AG09309 (cell line): Measurements from ENCODE around the gene SLIT3.

Source experiments
- DNase-seq: peaks from one replicate; pipeline ENCODE4 v3.0.0-alpha.2; 2010; ENCODE audit warnings: low read depth
- H3K4me3 ChIP-seq: 2 replicates; pipeline ENCODE4 v1.5.1; 2011; ENCODE audit warnings: mild to moderate bottlenecking, low read depth, low read length, moderate library complexity; ENCODE audit not compliant: control insufficient read depth
- TF ChIP-seq, protein P1 (sequence below): IDR thresholded peaks from 2 replicates; pipeline ENCODE4 v1.5.1; 2011; ENCODE audit warnings: mild to moderate bottlenecking, low read depth, low read length, inconsistent platforms; ENCODE audit not compliant: insufficient read depth, control insufficient read depth; ENCODE audit errors: missing control alignments

The SLIT3 gene

DNA sequence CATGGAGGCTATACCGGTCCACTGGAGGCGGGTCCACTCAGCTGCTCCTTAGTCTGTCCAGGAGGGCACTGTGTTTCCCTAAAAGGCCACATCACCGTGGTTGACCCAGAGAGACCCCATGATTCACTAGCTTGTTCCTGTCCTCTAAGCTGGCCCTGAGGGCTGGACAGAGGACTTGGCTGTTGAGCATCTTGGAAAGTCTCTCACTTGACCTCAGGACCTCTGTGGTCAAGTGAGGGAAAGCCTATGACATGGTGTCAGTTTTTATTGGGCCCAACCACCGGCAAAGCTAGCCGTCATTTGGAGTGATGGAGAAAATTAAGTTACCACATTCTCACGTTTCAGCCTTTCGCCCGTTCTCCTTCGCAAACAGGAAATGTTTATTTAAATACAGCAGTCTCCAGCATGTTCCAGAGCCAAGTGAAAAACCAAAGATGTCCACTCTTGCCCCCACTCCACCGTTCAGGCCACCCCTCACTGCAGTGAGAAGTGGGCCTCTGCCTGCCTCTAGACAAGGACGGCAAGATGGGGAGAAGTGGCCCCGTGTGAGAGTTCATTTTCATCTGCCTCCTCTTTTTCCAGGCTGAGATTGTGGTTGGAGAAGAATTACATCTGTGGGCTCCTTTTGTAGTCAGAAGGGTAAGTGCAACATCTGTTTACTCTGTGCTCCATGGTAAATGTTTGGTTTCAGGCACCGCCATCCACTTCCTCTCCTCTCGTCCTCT is 4.4 kb downstream of the SLIT3 start:
- DNase-seq = peak; percentile 75
- H3K4me3 ChIP-seq = no peak overlapping the region

DNA sequence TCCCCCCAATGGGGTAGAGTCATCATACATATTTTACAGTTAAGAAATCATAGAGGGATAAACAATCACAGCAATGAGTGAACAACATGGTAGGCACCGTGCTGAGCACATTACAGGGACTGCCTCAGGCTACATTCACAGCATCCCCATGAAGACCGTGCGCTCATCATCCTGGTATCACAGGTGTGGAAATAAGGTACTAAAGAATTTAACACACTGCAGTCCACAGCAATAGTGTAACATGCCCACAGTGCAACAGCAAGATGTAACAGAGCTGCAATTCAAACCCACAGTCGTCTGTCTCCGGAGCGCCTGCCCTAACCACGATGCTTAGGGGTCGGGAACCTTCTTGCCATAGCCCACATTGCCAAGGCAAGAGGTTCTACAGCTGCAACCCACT is 5.6 kb downstream of the SLIT3 start:
- DNase-seq = no peak
- TF ChIP-seq, protein P1, sequence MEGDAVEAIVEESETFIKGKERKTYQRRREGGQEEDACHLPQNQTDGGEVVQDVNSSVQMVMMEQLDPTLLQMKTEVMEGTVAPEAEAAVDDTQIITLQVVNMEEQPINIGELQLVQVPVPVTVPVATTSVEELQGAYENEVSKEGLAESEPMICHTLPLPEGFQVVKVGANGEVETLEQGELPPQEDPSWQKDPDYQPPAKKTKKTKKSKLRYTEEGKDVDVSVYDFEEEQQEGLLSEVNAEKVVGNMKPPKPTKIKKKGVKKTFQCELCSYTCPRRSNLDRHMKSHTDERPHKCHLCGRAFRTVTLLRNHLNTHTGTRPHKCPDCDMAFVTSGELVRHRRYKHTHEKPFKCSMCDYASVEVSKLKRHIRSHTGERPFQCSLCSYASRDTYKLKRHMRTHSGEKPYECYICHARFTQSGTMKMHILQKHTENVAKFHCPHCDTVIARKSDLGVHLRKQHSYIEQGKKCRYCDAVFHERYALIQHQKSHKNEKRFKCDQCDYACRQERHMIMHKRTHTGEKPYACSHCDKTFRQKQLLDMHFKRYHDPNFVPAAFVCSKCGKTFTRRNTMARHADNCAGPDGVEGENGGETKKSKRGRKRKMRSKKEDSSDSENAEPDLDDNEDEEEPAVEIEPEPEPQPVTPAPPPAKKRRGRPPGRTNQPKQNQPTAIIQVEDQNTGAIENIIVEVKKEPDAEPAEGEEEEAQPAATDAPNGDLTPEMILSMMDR = no peak
- H3K4me3 ChIP-seq = no peak overlapping the region

More for the DNA sequence above, 4.4 kb downstream of the SLIT3 start:
- TF ChIP-seq, protein P1 = no peak

DNA sequence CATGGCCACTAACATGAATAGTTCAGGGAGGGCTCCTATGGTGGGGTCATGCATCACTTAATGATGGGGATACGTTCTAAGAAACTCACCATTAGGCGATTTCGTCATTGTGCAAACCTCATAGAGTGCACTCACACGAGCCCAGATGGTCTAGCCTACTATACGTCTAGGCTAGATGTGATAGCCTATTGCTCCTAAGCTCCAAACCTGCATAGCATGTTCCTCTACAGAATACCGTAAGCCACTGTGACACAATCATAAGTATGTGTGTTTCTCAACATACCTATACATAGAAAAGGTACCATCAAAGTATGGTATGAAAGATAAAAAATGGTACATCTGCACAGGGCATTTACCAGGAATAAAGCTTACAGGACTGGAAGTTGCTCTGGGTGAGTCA is 6.3 kb downstream of the SLIT3 start:
- TF ChIP-seq, protein P1 = no peak
- no peak overlapping the region for H3K4me3 ChIP-seq
- DNase-seq = no peak

DNA sequence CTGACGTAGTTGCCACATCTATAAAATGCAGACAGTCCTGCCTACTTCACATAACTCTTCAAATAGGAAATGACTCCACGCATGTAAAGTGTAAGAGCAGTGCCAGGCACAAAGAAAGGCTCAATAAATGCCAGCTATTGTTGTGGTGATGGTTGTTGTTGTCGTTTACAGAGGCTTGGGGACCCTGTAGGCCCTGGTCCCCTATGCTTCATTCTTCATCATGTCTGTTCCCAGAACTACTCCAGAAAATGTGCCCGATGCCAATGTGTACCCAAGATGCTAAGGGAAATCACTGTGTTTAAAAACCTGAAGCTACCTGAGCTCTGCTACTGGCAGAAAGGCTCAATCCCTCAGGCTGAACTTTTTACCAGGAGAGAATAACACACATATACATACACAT is 9.1 kb downstream of the SLIT3 start:
- TF ChIP-seq, protein P1 = no peak
- DNase-seq = no peak

DNA sequence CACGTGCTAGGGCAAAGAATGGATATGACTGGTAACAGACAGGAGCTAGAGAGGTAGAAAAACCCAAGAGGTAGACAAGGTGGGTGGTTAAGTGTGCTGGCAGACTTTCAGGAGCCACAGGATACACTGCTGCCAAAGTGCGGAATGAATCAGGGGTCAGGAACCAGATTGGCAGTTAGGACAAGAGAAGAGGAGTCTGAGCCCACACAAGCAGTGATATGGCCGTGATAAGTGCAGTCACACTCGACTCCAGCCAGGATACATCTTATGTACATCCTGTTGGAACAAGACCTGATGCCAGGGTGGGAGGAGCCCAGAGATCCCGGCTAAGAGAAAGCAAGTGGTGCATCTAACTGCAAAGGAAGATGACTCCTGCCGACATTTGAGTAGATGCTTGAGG is 10.0 kb downstream of the SLIT3 start:
- DNase-seq = no peak
- H3K4me3 ChIP-seq = no peak overlapping the region
- TF ChIP-seq, protein P1 = no peak

More for the DNA sequence above, 9.1 kb downstream of the SLIT3 start:
- H3K4me3 ChIP-seq = no peak overlapping the region

DNA sequence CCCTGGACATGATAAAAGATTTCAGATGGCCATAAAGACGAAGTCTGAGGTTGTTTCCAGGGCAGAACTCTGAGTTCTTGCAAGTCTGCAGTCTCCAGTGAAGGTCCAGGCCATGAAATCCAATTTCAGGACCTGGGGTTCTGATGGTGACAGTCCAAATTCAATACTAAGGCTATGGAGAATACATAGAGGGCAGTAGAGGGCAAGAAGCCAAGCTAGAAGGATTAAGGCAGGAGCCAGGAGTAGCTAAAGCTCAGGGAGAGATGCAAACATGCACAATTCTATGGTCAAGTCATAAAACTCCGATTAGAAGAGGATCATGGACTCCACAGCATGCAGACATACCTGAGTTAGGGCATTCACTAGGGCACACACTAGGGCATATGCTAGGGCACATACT is 11.4 kb downstream of the SLIT3 start:
- TF ChIP-seq, protein P1 = peak; percentile 17
- no peak overlapping the region for H3K4me3 ChIP-seq
- DNase-seq = no peak
